ENCODE measurements around the gene HRH1.
A peak's percentile ranks its signal among the peaks of the same experiment; 100 is the strongest.
"Not testable (repeated sequence)": the region's sequence is repeated elsewhere in the genome, so short reads cannot be mapped to it uniquely, and the experiment has no call there.

HRH1 gene

GRCh38 chr3:11140713-11141104 is 13.6 kb upstream of the HRH1 start:
- DNase-seq (ENCODE audit: low read depth, low spot score): no peak

GRCh38 chr3:11143476-11143875 is 10.8 kb upstream of the HRH1 start:
- no peak for DNase-seq (ENCODE audit: low read depth, low spot score)

GRCh38 chr3:11144996-11145395 is 9.3 kb upstream of the HRH1 start:
- DNase-seq (ENCODE audit: low read depth, low spot score): no peak

- DNase-seq (ENCODE audit: low read depth, low spot score): peak; percentile 60
Measured at GRCh38 chr3:11145888-11146287, 8.4 kb upstream of the HRH1 start.

GRCh38 chr3:11146773-11147660 is 7.3 kb upstream of the HRH1 start:
- no peak for DNase-seq (ENCODE audit: low read depth, low spot score)

- DNase-seq (ENCODE audit: low read depth, low spot score): no peak
Measured at GRCh38 chr3:11150256-11150655, 4.0 kb upstream of the HRH1 start.

GRCh38 chr3:11152301-11152700 is 2.0 kb upstream of the HRH1 start:
- DNase-seq (ENCODE audit: low read depth, low spot score): no peak

GRCh38 chr3:11154953-11155325 is 646 bp downstream of the HRH1 start:
- DNase-seq (ENCODE audit: low read depth, low spot score): peak; percentile 57

- DNase-seq (ENCODE audit: low read depth, low spot score): peak; percentile 88
Measured at GRCh38 chr3:11155341-11156025, 1.2 kb downstream of the HRH1 start.

- DNase-seq (ENCODE audit: low read depth, low spot score): no peak
Measured at GRCh38 chr3:11156026-11156410, 1.7 kb downstream of the HRH1 start.

- no peak for DNase-seq (ENCODE audit: low read depth, low spot score)
Measured at GRCh38 chr3:11157421-11157820, 3.1 kb downstream of the HRH1 start.

- DNase-seq (ENCODE audit: low read depth, low spot score): no peak
Measured at GRCh38 chr3:11159421-11159904, 5.2 kb downstream of the HRH1 start.

GRCh38 chr3:11161666-11162065 is 7.4 kb downstream of the HRH1 start:
- no peak for DNase-seq (ENCODE audit: low read depth, low spot score)

- DNase-seq (ENCODE audit: low read depth, low spot score): peak; percentile 36
Measured at GRCh38 chr3:11162401-11163345, 8.4 kb downstream of the HRH1 start.

GRCh38 chr3:11164607-11165006 is 10.3 kb downstream of the HRH1 start:
- peak; percentile 48 for DNase-seq (ENCODE audit: low read depth, low spot score)

- no peak for DNase-seq (ENCODE audit: low read depth, low spot score)
Measured at GRCh38 chr3:11165476-11165875, 11.2 kb downstream of the HRH1 start.

GRCh38 chr3:11166807-11167400 is 12.6 kb downstream of the HRH1 start:
- DNase-seq (ENCODE audit: low read depth, low spot score): not testable (repeated sequence)

- DNase-seq (ENCODE audit: low read depth, low spot score): no peak
Measured at GRCh38 chr3:11167590-11167989, 13.3 kb downstream of the HRH1 start.

- DNase-seq (ENCODE audit: low read depth, low spot score): no peak
Measured at GRCh38 chr3:11168406-11168805, 14.1 kb downstream of the HRH1 start.

- no peak for DNase-seq (ENCODE audit: low read depth, low spot score)
Measured at GRCh38 chr3:11168881-11169805, 14.8 kb downstream of the HRH1 start.

All from astrocyte of the hippocampus (primary cell).